BE2C (cell line): ENCODE data around the gene RFESD.

Source experiments
- DNase-seq: peaks from one replicate; pipeline ENCODE4 v3.0.0-alpha.2; 2020
- H3K27me3 ChIP-seq: fragments of 250-450 bp; sonication (Bioruptor Pico); 2 replicates; pipeline ENCODE4 v1.5.1; 2020; ENCODE audit warnings: mild to moderate bottlenecking
- H3K36me3 ChIP-seq: fragments of 250-450 bp; sonication (Bioruptor Pico); 2 replicates; pipeline ENCODE4 v1.5.1; 2020; ENCODE audit warnings: mild to moderate bottlenecking
- H3K4me1 ChIP-seq: fragments of 250-450 bp; sonication (Bioruptor Pico); 2 replicates; pipeline ENCODE4 v1.5.1; 2020
- H3K4me3 ChIP-seq: 2 replicates; pipeline ENCODE4 v1.5.1; 2011; ENCODE audit warnings: low read depth, low read length
- H3K9me3 ChIP-seq: fragments of 250-450 bp; sonication (Bioruptor Pico); 2 replicates; pipeline ENCODE4 v1.5.1; 2020
- TF ChIP-seq, protein P1 (sequence below): IDR thresholded peaks from 2 replicates; pipeline ENCODE4 v1.5.1; 2012; ENCODE audit warnings: mild to moderate bottlenecking, low read depth, low read length

Gene RFESD

DNA sequence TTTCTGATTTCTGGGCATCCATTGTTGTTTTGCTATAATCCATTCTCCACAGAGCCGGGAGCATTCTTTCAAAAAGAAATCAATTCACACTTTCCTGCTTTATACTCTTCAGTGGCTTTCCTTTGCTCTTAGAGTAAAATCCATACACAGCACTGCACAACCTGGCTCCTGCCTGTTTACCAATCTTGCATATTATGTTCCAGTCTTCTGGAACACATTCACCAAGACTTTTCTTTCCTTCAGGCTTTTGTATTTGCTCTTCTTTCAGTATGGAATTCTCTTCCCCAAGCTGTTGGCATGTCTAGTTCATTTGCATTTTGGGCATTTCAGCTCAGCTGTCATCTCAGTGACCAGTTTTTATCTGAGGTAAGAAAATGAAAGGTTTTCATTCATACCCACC lies 6.3 kb downstream of the RFESD start:
- Histone ChIP-seq H3K9me3 (no peaks in the 10 kb centered on the region), H3K4me1 (peaks cover 3% of the 10 kb centered on the region), H3K27me3 (no peaks in the 10 kb centered on the region), H3K4me3 (no peak overlapping the region), H3K36me3 (no peaks in the 10 kb centered on the region)
- TF ChIP-seq, protein P1, sequence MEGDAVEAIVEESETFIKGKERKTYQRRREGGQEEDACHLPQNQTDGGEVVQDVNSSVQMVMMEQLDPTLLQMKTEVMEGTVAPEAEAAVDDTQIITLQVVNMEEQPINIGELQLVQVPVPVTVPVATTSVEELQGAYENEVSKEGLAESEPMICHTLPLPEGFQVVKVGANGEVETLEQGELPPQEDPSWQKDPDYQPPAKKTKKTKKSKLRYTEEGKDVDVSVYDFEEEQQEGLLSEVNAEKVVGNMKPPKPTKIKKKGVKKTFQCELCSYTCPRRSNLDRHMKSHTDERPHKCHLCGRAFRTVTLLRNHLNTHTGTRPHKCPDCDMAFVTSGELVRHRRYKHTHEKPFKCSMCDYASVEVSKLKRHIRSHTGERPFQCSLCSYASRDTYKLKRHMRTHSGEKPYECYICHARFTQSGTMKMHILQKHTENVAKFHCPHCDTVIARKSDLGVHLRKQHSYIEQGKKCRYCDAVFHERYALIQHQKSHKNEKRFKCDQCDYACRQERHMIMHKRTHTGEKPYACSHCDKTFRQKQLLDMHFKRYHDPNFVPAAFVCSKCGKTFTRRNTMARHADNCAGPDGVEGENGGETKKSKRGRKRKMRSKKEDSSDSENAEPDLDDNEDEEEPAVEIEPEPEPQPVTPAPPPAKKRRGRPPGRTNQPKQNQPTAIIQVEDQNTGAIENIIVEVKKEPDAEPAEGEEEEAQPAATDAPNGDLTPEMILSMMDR, result no peak
- no peak for DNase-seq

DNA sequence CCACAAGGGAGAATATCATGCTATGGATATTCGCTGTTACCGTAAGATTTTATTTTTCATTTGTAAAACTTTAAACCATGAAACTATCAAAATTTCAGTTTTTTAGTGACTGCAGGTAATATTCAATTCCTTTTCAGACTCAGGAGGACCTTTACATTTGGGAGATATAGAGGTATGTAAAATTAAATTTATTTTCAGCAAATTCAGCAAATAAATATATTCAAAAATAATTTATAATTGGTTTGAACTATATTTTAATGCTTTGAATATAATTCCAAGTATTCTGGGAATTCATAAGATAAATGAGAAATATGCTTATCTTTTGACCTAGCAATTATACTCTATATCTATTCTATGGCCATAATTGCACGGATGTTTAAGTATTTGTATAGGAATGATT lies 7.6 kb downstream of the RFESD start:
- H3K27me3 ChIP-seq, result no peaks in the 10 kb centered on the region
- TF ChIP-seq, protein P1, result no peak
- peaks cover 3% of the 10 kb centered on the region; the same call in 1 of the 2 replicates for H3K4me1 ChIP-seq
- no peak overlapping the region for H3K4me3 ChIP-seq
- no peak for DNase-seq
- no peaks in the 10 kb centered on the region for H3K36me3 ChIP-seq
- no peaks in the 10 kb centered on the region for H3K9me3 ChIP-seq

DNA sequence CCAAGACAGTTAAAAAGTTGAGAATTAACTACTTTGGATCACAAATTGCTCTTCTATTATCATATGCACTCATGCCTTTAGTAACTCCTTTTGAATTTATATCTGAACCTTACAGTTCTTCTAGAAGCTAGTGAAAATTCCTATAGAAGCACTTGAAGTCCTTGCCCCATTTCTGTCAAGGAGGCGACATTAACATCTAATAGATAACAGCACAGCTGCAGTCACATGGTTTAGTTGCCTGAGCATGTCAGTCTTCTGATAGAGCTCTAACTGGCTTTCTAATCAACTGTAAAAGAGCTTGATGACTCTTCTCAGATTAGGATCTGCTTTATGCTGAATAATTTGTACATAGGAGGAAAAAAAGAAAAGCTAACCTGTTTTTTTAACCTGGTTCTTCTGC lies 9.0 kb downstream of the RFESD start:
- TF ChIP-seq, protein P1, result no peak
- Histone ChIP-seq H3K4me3 (no peak overlapping the region), H3K4me1 (peaks cover 3% of the 10 kb centered on the region; the same call in 1 of the 2 replicates), H3K36me3 (no peaks in the 10 kb centered on the region), H3K27me3 (no peaks in the 10 kb centered on the region), H3K9me3 (no peaks in the 10 kb centered on the region)
- no peak for DNase-seq

DNA sequence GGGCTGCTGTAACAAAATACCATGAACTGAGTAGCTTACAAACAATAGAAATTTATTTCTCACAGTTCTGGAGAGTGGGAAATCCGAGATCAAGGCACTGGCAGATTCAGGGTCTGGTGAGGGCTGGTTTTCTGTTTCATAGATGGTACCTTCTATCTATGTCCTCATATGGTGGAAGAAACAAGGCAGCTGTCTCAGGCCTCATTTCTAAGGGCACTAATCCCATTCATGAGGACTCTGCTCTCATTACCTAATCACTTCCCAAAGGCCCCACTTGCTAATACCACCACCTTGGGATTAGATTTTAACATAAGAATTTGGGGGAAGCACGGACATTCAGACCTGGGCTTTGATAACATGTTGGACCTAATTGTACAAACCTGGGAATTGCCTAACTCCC lies 13.5 kb downstream of the RFESD start:
- no peaks in the 10 kb centered on the region for H3K36me3 ChIP-seq
- H3K9me3 ChIP-seq, result no peaks in the 10 kb centered on the region
- no peaks in the 10 kb centered on the region for H3K27me3 ChIP-seq
- TF ChIP-seq, protein P1, result no peak
- no peak overlapping the region for H3K4me3 ChIP-seq
- no peak for DNase-seq
- peaks cover 3% of the 10 kb centered on the region; the same call in 1 of the 2 replicates for H3K4me1 ChIP-seq

DNA sequence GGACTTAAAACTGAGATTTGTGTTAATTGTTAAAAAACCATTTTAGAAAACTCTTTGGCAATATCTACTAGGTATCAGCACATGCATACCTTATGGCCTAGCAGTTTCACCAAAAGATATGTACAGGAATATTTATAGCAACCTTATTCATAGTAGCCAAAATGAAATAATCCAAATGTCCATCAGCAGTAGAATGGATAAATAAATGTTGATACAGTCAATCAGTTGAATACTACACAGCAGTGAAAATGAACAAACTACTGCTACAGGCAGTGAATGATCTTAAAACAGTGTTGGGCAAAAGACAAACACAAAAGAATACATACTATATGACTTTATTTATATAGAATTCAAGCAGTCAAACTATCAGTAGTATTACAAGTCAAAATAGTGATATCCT lies 16.4 kb downstream of the RFESD start:
- H3K36me3 ChIP-seq, result no peaks in the 10 kb centered on the region
- TF ChIP-seq, protein P1, result no peak
- no peaks in the 10 kb centered on the region for H3K27me3 ChIP-seq
- H3K9me3 ChIP-seq, result no peaks in the 10 kb centered on the region
- H3K4me1 ChIP-seq, result no peaks in the 10 kb centered on the region
- DNase-seq, result no peak
- H3K4me3 ChIP-seq, result no peak overlapping the region

DNA sequence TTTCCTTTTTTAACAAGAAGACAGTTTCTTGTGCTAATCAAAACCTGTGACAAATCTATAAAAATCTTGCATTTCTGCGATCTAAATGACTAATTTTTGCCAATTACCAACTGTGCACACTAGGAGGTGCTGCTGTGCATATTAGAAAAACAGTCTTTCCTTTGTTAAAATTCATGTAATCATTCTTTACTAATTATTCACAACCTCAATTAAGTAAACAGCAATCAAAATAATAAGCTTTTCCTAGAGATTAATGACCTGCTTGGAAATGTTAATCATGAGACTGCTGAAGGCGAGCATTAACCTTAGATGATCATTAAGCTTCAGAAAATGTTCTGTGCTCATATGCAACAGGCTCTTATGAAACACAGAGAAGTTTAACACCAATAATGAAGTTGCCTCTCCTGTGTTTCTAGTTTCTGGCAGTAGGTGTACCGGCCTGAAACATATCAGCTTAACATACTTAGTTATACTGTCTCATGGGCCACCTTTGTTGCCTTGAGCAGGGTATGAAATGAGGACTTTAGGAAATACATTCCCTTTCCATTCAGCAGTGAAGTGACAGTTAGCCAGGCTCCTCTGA lies 17.7 kb downstream of the RFESD start:
- TF ChIP-seq, protein P1, result peak; percentile 88
- no peaks in the 10 kb centered on the region for H3K36me3 ChIP-seq
- H3K9me3 ChIP-seq, result no peaks in the 10 kb centered on the region
- no peaks in the 10 kb centered on the region for H3K27me3 ChIP-seq
- no peak overlapping the region for H3K4me3 ChIP-seq
- peaks cover 1% of the 10 kb centered on the region; the same call in 1 of the 2 replicates for H3K4me1 ChIP-seq
- DNase-seq, result peak; percentile 24
